NCI-H69 (cell line): ENCODE results near the gene TMIE.
"Not testable (repeated sequence)": the region's sequence is repeated elsewhere in the genome, so short reads cannot be mapped to it uniquely, and the experiment has no call there.

Experiments used
- DNase-seq: peaks from one replicate; lab custom pipeline; 2025; lab: John Stamatoyannopoulos, UW

Gene TMIE

GRCh38 chr3:46722443-46722842 lies 21.3 kb downstream of the TMIE start:
- DNase-seq = no peak

DNA sequence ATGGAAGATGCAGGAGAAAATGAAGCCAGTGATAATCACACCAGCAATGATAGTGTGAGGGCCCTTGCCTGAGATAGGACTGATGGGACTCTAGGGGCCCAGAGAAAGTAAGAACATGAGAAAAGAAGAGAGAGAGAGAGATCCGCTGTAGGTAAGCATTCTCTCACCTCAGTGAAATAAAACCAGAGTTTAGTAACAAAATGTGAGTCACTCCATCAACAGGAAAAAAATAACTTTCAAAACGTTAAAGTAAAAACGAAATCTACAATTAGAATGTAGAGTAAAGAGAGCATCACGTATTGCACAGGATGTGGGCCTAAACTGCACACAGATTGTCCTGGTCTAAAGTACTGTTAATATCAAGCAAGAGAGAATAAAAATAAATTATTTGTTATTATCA lies 23.2 kb downstream of the TMIE start:
- DNase-seq = no peak

DNA sequence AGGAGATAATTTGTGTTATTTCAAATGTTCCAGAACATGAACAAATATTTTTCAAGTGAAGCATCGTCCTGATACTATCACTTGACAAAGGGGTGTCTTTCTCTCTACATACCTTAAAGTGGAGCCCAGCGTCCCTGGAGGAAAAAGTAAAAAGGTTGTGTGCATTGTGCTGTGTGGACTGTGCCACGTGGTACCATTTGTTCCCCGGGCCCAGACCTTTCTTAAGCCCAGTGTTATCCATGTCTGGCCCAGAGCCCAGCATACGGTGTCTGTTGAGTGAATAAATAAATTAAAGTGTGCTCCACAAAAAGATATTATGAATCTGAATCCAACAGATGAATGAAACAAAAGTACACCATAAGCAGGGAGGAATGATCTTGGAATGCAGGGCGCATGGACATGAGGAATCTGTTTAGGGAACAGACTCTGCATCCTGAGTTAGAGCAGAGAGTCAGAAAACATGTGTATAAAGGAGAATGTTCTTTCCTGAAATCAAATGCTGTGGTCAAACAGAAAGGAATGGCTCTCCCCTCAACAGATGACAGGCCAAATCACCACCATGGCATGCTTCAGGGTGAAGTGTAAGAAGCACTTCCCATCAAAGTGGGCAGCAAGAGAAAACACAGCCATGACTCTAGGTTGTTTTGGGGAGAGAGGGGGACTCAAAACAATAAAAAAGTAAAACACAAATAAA lies 24.6 kb downstream of the TMIE start:
- no peak for DNase-seq

DNA sequence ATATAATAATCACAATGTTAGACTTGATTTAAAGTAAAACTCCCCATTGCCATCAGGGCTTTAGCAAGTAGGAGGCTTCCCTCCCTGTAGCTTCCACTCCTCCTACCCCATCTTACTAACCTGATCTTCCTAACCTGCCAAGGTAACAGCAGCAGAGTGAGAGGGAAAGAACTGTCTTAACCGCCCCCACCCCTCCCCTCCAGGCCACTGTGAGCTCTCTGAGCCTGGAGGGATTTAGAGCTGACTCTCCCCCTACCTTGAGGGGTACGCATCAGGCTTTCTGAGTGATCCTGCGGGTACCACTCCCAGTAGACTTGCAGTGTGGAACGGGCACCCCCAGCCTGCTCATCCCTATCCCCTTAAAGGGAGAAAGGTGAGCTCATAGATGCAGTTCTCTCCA lies 27.8 kb downstream of the TMIE start:
- DNase-seq = no peak

GRCh38 chr3:46730819-46731218 lies 29.6 kb downstream of the TMIE start:
- no peak for DNase-seq

DNA sequence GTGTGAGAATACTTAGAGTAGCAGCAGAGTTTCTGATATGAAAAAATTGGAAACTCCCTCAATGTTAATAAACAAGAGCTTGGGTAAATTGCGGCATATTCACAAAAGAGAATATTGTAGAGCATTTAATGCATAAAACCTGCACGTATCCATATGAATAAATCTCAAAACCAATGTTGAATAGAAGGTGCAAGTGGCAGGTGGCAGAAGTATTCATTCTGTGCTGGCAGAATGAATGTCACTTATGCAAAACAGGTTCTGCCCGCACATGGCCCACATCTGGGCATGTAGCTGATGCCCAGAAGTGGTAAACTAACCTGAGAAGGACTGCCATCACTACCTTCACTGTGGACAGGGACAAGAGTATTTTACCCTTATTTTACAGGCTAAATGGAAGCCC lies 30.6 kb downstream of the TMIE start:
- DNase-seq = no peak

DNA sequence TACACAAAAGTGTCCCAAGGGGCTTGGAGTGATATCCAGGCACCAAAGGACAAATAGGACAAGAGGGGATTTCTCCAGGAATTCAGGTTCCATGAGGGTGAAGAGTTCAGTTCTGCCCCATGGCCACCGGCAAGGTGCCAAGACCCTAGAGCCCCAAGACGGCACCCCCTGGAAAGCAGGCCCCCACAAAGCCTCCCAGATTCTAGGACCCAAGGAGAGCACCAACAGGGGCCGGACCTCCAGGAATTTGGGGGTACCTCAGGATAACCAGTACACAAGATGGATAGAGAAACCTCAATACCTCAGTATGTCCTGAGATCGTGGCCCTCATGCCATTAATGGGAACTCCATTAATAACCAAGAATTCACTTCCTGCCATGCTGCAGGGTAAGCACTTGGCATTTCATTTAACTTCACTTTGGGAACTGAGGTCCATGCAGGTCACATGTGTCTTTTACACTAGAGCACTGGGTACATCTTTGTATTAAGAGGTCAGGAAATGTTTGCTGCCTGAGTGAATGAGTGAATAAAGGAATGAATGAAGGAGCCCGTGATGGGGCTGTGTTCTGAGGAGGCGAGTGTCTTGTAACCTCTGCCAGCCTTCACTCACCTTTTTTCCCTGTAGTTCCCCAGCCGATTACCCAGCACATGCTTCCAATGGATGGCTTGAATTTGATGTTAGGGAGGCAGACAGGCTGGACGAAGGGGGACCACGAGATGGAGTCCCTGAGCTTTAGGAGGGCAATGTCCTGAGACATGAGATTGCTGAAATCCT lies 32.0 kb downstream of the TMIE start:
- DNase-seq = no peak

GRCh38 chr3:46734773-46735172 lies 33.6 kb downstream of the TMIE start:
- DNase-seq = peak; percentile 3

DNA sequence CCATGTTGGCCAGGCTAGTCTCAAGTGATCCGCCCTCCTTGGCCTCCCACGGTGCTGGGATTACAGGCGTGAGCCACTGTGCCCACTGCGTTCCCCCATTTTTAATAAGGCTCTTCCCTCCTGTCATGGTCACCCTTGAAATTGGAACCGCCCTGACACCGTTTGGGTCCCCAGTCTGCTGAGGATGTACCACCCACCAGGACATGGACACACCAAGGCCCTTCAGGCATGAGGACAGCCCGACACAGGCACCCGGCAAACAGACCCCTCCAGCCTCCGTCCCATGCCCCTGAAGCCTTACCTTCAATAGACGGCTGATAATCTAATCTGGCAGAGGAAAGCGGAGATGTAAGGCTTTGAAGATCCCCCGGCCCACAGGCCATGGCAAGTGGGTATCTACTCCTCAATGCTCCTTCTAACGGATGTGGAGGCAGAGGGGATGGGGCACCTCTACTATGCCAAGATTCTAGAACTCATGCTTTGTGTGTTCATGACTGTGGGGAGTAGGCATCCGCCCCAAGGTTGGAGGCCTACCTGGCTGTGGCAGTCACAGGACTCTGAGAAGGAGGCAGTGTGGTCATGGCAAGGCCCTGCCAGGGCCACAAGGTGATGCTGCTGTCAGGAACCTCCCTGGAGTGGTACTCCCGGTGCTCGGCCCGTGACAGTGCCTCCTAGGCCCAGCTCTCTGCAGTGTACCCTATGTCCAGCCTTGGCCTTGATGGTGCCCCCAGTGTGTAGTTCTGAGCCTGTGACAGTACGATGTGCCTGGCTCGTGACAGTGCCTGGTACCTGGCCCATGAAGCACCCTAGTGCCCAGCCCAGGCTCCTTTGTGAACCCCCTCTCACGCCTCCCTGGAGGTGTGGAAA lies 35.0 kb downstream of the TMIE start:
- DNase-seq = no peak

- DNase-seq = peak; percentile 20
These were observed 36.1 kb downstream of the TMIE start for GRCh38 chr3:46737329-46737731.

GRCh38 chr3:46739565-46739964 lies 38.4 kb downstream of the TMIE start:
- DNase-seq = not testable (repeated sequence)

DNA sequence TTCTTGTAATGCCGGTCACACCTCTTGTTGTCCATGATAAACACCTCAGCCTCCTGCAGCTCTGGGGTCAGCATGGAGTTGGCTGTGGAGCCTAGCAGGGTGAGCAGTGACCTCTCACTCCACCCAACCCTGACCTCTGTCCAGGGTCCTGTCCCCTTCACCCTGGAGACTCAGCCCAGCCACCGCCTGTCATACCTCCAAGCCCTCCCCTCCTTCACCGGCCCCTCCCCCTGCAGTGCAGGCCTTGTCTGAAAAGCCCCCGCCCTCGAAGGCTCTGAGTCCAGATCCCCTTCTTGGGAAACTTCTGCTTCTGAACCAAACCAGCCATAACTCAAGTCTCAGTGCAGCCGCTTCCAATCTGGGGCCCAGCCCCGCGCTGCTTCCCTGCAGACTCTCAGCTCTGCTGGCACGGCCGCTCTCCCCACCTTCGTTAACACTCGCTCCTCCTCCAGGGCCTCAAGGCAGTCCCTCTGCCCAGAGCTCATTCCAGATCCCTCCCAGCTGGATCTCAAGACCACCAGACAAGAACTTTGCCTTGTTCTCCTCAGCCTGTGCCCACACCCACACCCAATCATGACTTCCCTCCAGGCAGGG lies 41.9 kb downstream of the TMIE start:
- DNase-seq = no peak

DNA sequence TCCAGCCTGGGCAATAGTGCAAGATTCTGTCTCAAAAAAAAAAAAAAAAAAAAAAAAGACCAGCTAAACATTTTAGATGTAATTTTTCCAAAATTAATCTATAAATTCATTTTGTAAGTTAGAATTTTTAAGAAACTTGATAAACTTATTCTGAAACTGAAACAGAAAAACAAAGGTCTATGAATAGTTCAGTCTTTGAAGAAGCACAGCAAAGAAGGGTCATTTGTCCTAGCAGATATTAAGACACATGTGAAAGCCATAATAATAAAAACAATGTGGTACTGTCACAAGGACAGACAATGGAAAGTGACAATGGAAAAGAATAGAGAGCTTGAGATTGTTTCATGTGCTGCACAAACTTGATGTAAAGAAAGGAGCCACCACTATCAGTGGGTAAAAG lies 45.5 kb downstream of the TMIE start:
- no peak for DNase-seq

DNA sequence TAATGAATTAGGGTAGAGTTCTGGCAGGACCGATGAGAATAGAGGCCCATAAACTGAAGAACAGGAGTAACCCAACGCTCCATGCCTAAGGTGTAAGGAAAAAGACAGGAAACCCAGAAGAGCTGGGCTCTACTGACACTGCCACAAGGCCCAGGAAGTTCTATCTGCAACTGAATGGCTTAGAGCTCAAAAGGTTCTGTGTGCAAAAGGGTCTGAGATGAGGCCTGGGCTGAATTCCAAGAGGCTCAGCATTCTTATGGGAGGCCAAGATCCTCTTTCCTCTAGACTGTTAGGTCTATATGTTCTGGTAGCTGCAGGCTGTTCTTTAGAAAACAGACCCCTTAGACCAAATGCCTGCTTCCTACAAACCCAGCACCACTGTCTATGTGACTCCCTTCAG lies 47.0 kb downstream of the TMIE start:
- no peak for DNase-seq

DNA sequence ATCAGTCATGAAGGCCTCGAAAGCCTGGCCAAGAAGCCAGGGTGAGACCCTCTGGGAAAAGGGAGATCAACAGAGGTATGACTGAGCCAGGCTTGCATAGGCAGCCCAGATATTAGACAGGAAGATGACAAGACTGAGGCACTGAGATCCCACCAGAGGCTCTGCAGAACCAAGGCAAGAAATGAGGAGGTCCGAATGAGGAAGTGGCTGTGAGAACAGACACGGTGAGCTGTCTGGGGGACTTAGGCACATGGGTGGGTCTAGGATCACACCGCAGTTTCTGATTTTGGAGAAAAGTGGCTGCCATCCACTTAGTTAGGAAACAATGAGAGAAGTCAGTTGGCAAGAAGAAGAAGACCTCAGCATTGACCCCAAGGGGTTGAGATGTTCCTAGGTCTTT lies 47.9 kb downstream of the TMIE start:
- no peak for DNase-seq

DNA sequence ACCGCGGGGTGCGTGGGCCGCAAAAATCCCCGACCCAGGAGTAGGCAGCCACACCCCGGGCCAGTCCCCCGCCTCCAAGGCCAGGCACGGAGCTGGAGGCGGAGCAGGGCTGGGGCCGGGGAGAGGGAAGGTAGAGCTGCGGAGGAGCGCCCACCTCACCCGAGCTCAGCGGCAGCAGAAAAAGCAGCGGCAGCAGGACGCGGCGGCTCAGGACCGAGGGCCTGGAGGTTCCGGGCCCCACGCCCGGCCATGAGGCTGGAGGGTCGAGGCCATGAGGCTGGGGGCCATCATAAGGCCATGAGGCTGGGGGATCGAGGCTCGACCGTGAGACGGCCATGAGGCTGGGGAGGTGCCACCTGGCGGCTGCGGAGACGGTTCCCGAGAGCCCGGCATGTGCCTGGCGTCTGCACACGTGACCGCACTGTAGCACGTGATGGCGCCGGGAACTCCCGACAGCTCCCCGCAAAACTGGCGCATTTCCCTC lies 49.4 kb downstream of the TMIE start:
- no peak for DNase-seq

DNA sequence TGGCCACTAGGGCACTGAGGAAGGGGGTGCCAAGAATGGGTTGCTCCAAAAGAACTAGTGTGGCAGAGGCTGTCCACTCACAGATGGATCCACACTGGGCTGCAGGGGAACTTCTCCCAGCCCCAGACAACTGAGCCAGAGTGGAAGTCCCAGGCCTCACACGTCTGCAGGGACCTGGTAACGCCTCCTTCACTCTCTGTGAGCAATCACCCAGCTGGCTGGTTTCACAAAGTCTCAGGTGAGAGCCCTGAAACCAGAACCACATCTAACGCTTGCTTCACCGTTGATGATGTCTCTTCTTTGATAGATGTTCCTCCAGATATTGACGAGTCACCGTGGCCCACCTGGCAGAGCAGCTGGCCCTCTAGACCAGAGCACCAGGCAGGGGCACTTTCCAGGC lies 51.9 kb downstream of the TMIE start:
- not testable (repeated sequence) for DNase-seq

GRCh38 chr3:46755646-46756045 lies 54.5 kb downstream of the TMIE start:
- DNase-seq = no peak

- no peak for DNase-seq
These were observed 55.5 kb downstream of the TMIE start for GRCh38 chr3:46756642-46757041.

DNA sequence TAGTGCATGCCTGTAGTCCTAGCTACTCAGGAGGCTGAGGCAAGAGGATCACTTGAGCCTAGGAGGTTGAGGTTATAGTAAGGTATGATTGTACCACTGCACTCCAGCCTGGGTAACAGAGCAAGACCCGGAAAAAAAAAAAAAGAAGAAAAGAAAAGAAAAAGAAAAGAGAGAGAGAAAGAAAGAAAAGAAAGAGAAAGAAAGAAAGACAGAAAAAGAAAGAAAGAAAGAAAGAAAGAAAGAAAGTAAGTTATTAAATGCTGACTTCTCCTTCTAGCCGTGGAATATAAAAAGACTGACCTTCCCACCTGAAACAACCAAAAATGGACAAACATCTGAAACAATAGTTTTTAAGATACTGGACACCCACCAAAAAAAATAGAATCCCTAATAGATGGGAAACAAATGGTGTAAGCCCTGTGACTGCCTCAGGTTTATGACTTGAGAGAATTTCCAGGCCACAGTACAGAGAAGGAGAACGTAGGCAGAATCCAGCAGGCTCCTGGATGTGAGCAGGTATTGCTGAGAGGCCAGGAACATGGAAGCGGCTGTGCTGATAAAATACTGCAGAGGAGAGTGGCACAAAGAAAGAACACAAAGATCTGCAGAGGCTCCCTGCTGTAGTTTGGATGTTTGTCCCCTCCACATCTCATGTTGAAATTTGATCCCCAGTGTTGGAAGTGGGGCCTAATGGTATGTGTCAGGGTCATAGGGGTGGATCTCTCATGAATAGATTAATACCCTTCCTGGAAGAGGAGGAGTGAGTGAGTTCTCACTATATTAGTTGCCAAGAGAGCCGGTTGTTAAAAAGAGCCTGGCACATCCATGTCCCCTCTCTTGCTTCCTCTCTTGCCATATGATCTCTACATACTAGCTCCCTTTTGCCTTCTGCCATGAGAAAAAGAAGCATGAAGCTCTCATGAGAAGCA lies 58.3 kb downstream of the TMIE start:
- DNase-seq = no peak
